PC-9 (cell line): ENCODE measurements around the gene ARHGEF33. TPM values are rescaled to one million over a fixed set of nuclear protein-coding genes. Genes with fewer than 3 reads are reported as not detected.

Source experiments
- BruUV-seq: library from RNA; stranded (reverse); fragments of 400-500 nt; replicated peaks from 2 replicates; lab custom pipeline; 2021; lab: Mats Ljungman, UMichigan
- CTCF ChIA-PET: fragments of 300-600 bp; sonication (Branson Sonifier 250); formaldehyde crosslinking; loops from one replicate; lab custom pipeline; 2022; ENCODE audit warnings: antibody characterized with exemption; lab: Charles Lee
- POLR2A ChIA-PET: fragments of 300-600 bp; sonication (Branson Sonifier 250); formaldehyde crosslinking; loops from one replicate; lab custom pipeline; 2022; ENCODE audit warnings: antibody characterized with exemption; ENCODE audit not compliant: unreplicated experiment; lab: Charles Lee
- DNase-seq, 2 experiments: peaks; one replicate each; pipeline versions ENCODE4 v3.0.0 to v3.0.0-alpha.2; 2015 to 2022; ENCODE audit warnings: mixed read lengths in 1 of 2
- H2AFZ ChIP-seq: fragments of 200-600 bp; sonication (generic); 2 replicates; pipeline ENCODE4 v1.8.1; 2017; ENCODE audit warnings: antibody characterized with exemption
- H3F3A ChIP-seq: fragments of 200-600 bp; sonication (generic); 2 replicates; pipeline ENCODE4 v1.8.1; 2017; ENCODE audit warnings: antibody characterized with exemption, mild to moderate bottlenecking, low read depth; ENCODE audit not compliant: insufficient read depth
- H3K27ac ChIP-seq: fragments of 200-600 bp; sonication (generic); 2 replicates; pipeline ENCODE4 v1.6.1; 2016; ENCODE audit warnings: mixed run types
- H3K27me3 ChIP-seq: fragments of 200-600 bp; sonication (generic); 2 replicates; pipeline ENCODE4 v1.6.1; 2016; ENCODE audit warnings: low read depth, mixed run types; ENCODE audit not compliant: insufficient read depth
- H3K36me3 ChIP-seq: fragments of 200-600 bp; sonication (generic); 2 replicates; pipeline ENCODE4 v1.6.1; 2016; ENCODE audit warnings: low read depth, mixed run types
- H3K4me1 ChIP-seq: fragments of 200-600 bp; sonication (generic); replicated peaks from 2 replicates; pipeline ENCODE4 v1.6.1; 2016; ENCODE audit warnings: mixed run types; ENCODE audit not compliant: insufficient read depth
- H3K4me2 ChIP-seq: fragments of 200-600 bp; sonication (generic); 2 replicates; pipeline ENCODE4 v1.6.1; 2017; ENCODE audit warnings: mixed run types
- H3K4me3 ChIP-seq: fragments of 200-600 bp; sonication (generic); 2 replicates; pipeline ENCODE4 v1.6.1; 2016; ENCODE audit warnings: mixed run types
- H3K79me2 ChIP-seq: fragments of 200-600 bp; sonication (generic); 2 replicates; pipeline ENCODE4 v1.6.1; 2017; ENCODE audit warnings: low read depth, mixed run types
- H3K9me2 ChIP-seq: fragments of 200-600 bp; sonication (generic); 2 replicates; pipeline ENCODE4 v1.8.1; 2017; ENCODE audit warnings: mild to moderate bottlenecking; ENCODE audit not compliant: insufficient read depth
- H3K9me3 ChIP-seq: fragments of 200-600 bp; sonication (generic); 2 replicates; pipeline ENCODE4 v1.8.1; 2016; ENCODE audit warnings: low read depth; ENCODE audit not compliant: insufficient read depth
- H4K20me1 ChIP-seq: fragments of 200-600 bp; sonication (generic); 2 replicates; pipeline ENCODE4 v1.8.1; 2017; ENCODE audit not compliant: insufficient read depth
- CTCF ChIP-seq: fragments of 200-600 bp; sonication (generic); conservative IDR thresholded peaks from 2 replicates; pipeline ENCODE4 v1.6.1; 2017; ENCODE audit warnings: mixed run types, antibody characterized with exemption, mild to moderate bottlenecking, moderate library complexity
- EZH2 ChIP-seq: fragments of 200-600 bp; sonication (generic); IDR thresholded peaks from 2 replicates; pipeline ENCODE4 v1.8.0; 2017; ENCODE audit warnings: antibody characterized with exemption, low read depth
- intact Hi-C: fragments of 100-400 bp; cut with micrococcal nuclease; formaldehyde crosslinking; loops from one replicate; pipeline ENCODE4 v1.10.0; 2022; ENCODE audit not compliant: unreplicated experiment
- total RNA-seq: library from RNA; stranded (reverse); gene quantifications from 2 replicates; pipeline ENCODE4 v1.2.3, GENCODE V29; 2021

Gene ARHGEF33
- total RNA-seq, 1 experiment from 2014 or later = 1.0 TPM

DNA sequence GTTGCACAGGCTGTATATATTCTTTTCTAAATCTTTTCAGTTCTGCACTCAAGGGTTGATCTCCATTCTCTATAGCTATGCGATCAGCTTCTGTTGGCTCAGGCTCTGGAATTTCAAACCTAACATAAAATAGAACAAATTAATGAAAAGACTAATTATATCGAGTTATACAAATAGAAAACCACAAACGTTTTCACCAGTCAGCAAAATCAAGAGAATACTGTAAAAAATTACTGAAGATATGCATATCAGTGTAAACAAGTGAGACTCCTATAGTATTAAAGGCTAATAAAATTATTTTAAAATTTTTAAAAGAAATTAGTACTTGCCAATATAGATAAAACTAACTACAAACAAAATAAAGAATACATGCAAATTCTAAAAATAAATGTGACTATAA lies 124.2 kb downstream of the ARHGEF33 start:
- H2AFZ ChIP-seq = no peak overlapping the region
- intact Hi-C loops = no loop called here
- BruUV-seq = no TSS peak
- no peaks in the 10 kb centered on the region for H3K4me1 ChIP-seq
- H3K79me2 ChIP-seq = no peaks in the 10 kb centered on the region
- H4K20me1 ChIP-seq = no peaks in the 10 kb centered on the region; the same call in 1 of the 2 replicates
- no peaks in the 10 kb centered on the region for H3K27me3 ChIP-seq
- H3K9me2 ChIP-seq = no peaks in the 10 kb centered on the region
- H3K4me2 ChIP-seq = no peak overlapping the region
- H3K27ac ChIP-seq = no peak overlapping the region
- no peak for DNase-seq
- H3K4me3 ChIP-seq = no peak overlapping the region
- ChIA-PET POLR2A (no interaction called here), CTCF (no interaction called here)
- no peaks in the 10 kb centered on the region for H3K9me3 ChIP-seq
- H3F3A ChIP-seq = no peaks in the 10 kb centered on the region; the same call in 1 of the 2 replicates
- H3K36me3 ChIP-seq = peaks cover 19% of the 10 kb centered on the region
- TF ChIP-seq CTCF (no peak), EZH2 (no peak)

DNA sequence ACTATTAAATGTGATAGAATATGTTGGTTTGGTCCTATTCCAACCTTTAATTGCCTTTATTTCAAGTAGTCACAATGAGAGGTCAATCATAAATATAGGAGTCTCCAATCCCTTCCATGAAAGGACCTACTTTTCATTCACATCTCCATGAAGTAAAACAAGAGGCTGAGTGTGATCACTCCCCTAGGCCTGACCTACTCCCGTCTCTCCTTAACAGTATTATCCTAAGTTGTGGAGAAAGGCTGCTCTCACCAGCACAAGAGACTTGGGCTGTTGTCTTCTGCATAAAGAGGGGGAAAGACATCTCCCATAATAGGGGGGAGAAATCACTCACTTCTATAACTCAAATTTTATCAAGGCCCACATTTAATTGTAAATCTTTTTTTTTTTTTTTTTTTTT lies 125.7 kb downstream of the ARHGEF33 start:
- ChIA-PET CTCF (no interaction called here), POLR2A (no interaction called here)
- Histone ChIP-seq H3K4me3 (no peak overlapping the region), H3K27me3 (no peaks in the 10 kb centered on the region), H3K27ac (no peak overlapping the region), H3K4me1 (no peaks in the 10 kb centered on the region), H3F3A (no peaks in the 10 kb centered on the region; the same call in 1 of the 2 replicates), H2AFZ (no peak overlapping the region), H3K9me3 (no peaks in the 10 kb centered on the region), H3K9me2 (no peaks in the 10 kb centered on the region), H4K20me1 (no peaks in the 10 kb centered on the region; the same call in 1 of the 2 replicates), H3K79me2 (no peaks in the 10 kb centered on the region), H3K4me2 (no peak overlapping the region), H3K36me3 (peaks cover 19% of the 10 kb centered on the region)
- no peak for TF ChIP-seq EZH2
- TF ChIP-seq CTCF = no peak
- no peak for DNase-seq
- BruUV-seq = no TSS peak
- intact Hi-C loops = no loop called here

GRCh38 chr2:39017334-39017733 lies 127.7 kb downstream of the ARHGEF33 start:
- POLR2A ChIA-PET = no interaction called here
- no peak for TF ChIP-seq CTCF
- TF ChIP-seq EZH2 = no peak
- no peaks in the 10 kb centered on the region; the same call in 1 of the 2 replicates for H4K20me1 ChIP-seq
- no peak overlapping the region for H3K27ac ChIP-seq
- no peak for DNase-seq
- no peak overlapping the region for H3K4me2 ChIP-seq
- intact Hi-C loops = no loop called here
- H3K4me1 ChIP-seq = no peaks in the 10 kb centered on the region
- BruUV-seq = no TSS peak
- no peaks in the 10 kb centered on the region for H3K79me2 ChIP-seq
- no peaks in the 10 kb centered on the region for H3K9me3 ChIP-seq
- H3K27me3 ChIP-seq = no peaks in the 10 kb centered on the region
- H2AFZ ChIP-seq = no peak overlapping the region
- no peaks in the 10 kb centered on the region for H3K9me2 ChIP-seq
- peaks cover 20% of the 10 kb centered on the region for H3K36me3 ChIP-seq
- no peaks in the 10 kb centered on the region; the same call in 1 of the 2 replicates for H3F3A ChIP-seq
- H3K4me3 ChIP-seq = no peak overlapping the region
- CTCF ChIA-PET = interaction anchor here (0.6 kb wide), 1 partner anchor 218 kb away, joined by 9 read pairs; no protein-coding TSS in a partner anchor
